ACC112 (cell line): ENCODE data around the gene TAC4.
"Not testable (repeated sequence)": the region's sequence is repeated elsewhere in the genome, so short reads cannot be mapped to it uniquely, and the experiment has no call there.

Experiments
- H2AFZ ChIP-seq: fragments of 200-600 bp; sonication (generic); one replicate; pipeline ENCODE4 v1.6.0; 2017; ENCODE audit warnings: antibody characterized with exemption, low read length; ENCODE audit not compliant: unreplicated experiment
- H3K27ac ChIP-seq: fragments of 200-600 bp; sonication (generic); 2 replicates; pipeline ENCODE4 v1.5.1; 2014; ENCODE audit warnings: low read depth, mild to moderate bottlenecking, antibody characterized with exemption, low read length, moderate library complexity
- H3K27me3 ChIP-seq: fragments of 200-600 bp; sonication (generic); 2 replicates; pipeline ENCODE4 v1.6.1; 2014; ENCODE audit warnings: mild to moderate bottlenecking, antibody characterized with exemption, low read length, moderate library complexity, mixed read lengths; ENCODE audit not compliant: insufficient read depth
- H3K36me3 ChIP-seq: fragments of 200-600 bp; sonication (generic); 2 replicates; pipeline ENCODE4 v1.6.1; 2016; ENCODE audit warnings: mild to moderate bottlenecking, antibody characterized with exemption, low read length, moderate library complexity, mixed read lengths; ENCODE audit not compliant: insufficient read depth
- H3K4me1 ChIP-seq: fragments of 200-600 bp; sonication (generic); one replicate; pipeline ENCODE4 v1.6.1; 2016; ENCODE audit warnings: low read length, mixed read lengths; ENCODE audit not compliant: insufficient read depth, unreplicated experiment, control insufficient read depth
- H3K4me3 ChIP-seq: fragments of 200-600 bp; sonication (generic); 2 replicates; pipeline ENCODE4 v1.5.1; 2014; ENCODE audit warnings: mild to moderate bottlenecking, low read depth, low read length
- H3K79me2 ChIP-seq: fragments of 200-600 bp; sonication (generic); one replicate; pipeline ENCODE4 v1.6.0; 2016; ENCODE audit warnings: low read length; ENCODE audit not compliant: control insufficient read depth, unreplicated experiment, insufficient read depth

TAC4 gene

DNA sequence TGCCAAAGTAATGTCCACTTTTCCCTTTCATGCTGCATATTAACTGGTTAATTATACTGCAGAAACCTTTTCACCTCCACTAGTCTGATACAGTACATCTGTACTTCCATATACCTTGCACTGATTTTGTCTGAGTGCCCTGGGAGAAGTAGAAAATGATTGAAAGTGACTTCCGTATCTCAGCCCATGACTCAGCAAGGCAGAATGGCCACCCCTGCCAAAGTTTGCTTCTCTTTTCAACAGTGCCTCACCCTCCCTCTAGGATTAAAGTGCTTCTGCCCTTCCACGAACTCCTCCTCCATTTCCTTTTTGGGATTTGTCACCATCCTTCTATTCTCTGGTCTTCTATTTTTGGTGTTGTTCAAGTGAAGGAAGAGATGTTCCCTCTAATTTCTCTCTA is 19.5 kb downstream of the TAC4 start:
- peak overlapping the region; percentile 43; the same call in 1 of the 2 replicates for H3K27ac ChIP-seq
- not testable (repeated sequence) for H3K27me3 ChIP-seq, H3K79me2 ChIP-seq, H2AFZ ChIP-seq, H3K4me3 ChIP-seq
- peaks cover 51% of the 10 kb centered on the region for H3K36me3 ChIP-seq
- peaks cover 23% of the 10 kb centered on the region for H3K4me1 ChIP-seq

DNA sequence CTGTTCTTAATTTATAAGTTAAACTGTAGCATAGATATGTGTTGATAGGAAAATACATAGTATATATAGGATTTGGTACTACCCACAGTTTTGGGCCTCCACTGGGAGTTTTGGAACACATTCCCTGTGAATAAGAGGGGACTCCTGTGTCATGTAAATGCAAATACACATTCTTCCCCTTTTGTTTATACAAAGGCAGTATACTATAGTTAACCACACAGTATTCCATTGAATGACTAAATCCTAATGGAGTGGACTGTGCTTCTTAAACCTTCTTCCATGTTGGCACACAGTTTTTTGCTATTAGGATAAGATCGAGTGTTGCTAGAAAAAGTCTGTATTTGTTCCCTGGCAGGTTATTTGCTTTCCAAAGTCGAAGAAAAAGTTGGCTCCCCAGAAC is 22.2 kb downstream of the TAC4 start:
- Histone ChIP-seq H3K4me1 (peaks cover 16% of the 10 kb centered on the region), H3K36me3 (peaks cover 45% of the 10 kb centered on the region), H2AFZ (no peak overlapping the region), H3K27me3 (no peaks in the 10 kb centered on the region), H3K4me3 (no peak overlapping the region), H3K79me2 (no peaks in the 10 kb centered on the region), H3K27ac (no peak overlapping the region)

GRCh38 chr17:49823614-49824013 is 24.3 kb downstream of the TAC4 start:
- H3K4me1 ChIP-seq: peaks cover 7% of the 10 kb centered on the region
- H3K79me2 ChIP-seq: no peaks in the 10 kb centered on the region
- H3K27me3 ChIP-seq: no peaks in the 10 kb centered on the region
- no peak overlapping the region for H2AFZ ChIP-seq
- peaks cover 32% of the 10 kb centered on the region for H3K36me3 ChIP-seq
- no peak overlapping the region for H3K27ac ChIP-seq
- H3K4me3 ChIP-seq: no peak overlapping the region

GRCh38 chr17:49822829-49823228 is 25.0 kb downstream of the TAC4 start:
- H3K79me2 ChIP-seq: no peaks in the 10 kb centered on the region
- no peak overlapping the region for H3K4me3 ChIP-seq
- no peak overlapping the region for H3K27ac ChIP-seq
- H2AFZ ChIP-seq: no peak overlapping the region
- H3K27me3 ChIP-seq: no peaks in the 10 kb centered on the region
- peaks cover 32% of the 10 kb centered on the region for H3K36me3 ChIP-seq
- no peaks in the 10 kb centered on the region for H3K4me1 ChIP-seq

- peaks cover 25% of the 10 kb centered on the region for H3K36me3 ChIP-seq
- no peaks in the 10 kb centered on the region for H3K79me2 ChIP-seq
- H3K4me1 ChIP-seq: no peaks in the 10 kb centered on the region
- no peak overlapping the region for H3K27ac ChIP-seq
- no peak overlapping the region for H3K4me3 ChIP-seq
- no peaks in the 10 kb centered on the region for H3K27me3 ChIP-seq
- no peak overlapping the region for H2AFZ ChIP-seq
These were observed 26.0 kb downstream of the TAC4 start for GRCh38 chr17:49821916-49822315.

DNA sequence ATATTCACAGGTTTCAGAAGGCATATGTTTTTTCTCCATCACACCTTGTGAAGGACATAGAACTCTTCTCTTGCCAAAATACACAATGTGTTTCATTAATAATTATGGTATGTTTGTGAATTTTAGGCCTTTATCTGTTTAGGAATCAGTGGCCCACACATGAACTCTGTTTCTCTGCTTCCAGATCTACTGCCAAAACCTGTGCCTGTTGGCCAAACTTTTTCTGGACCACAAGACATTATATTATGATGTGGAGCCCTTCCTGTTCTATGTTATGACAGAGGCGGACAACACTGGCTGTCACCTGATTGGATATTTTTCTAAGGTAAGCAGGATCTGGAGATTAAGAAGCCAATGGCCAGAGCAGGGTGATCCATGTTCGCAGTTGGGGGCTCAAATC is 26.4 kb downstream of the TAC4 start:
- Histone ChIP-seq H2AFZ (no peak overlapping the region), H3K36me3 (peaks cover 21% of the 10 kb centered on the region), H3K4me1 (no peaks in the 10 kb centered on the region), H3K27ac (no peak overlapping the region), H3K79me2 (no peaks in the 10 kb centered on the region), H3K27me3 (no peaks in the 10 kb centered on the region), H3K4me3 (no peak overlapping the region)

- no peaks in the 10 kb centered on the region for H3K27me3 ChIP-seq
- H3K79me2 ChIP-seq: no peaks in the 10 kb centered on the region
- H3K4me3 ChIP-seq: no peak overlapping the region
- no peaks in the 10 kb centered on the region for H3K4me1 ChIP-seq
- no peak overlapping the region for H3K27ac ChIP-seq
- peaks cover 14% of the 10 kb centered on the region for H3K36me3 ChIP-seq
- no peak overlapping the region for H2AFZ ChIP-seq
These were observed 27.1 kb downstream of the TAC4 start for GRCh38 chr17:49820773-49821172.

DNA sequence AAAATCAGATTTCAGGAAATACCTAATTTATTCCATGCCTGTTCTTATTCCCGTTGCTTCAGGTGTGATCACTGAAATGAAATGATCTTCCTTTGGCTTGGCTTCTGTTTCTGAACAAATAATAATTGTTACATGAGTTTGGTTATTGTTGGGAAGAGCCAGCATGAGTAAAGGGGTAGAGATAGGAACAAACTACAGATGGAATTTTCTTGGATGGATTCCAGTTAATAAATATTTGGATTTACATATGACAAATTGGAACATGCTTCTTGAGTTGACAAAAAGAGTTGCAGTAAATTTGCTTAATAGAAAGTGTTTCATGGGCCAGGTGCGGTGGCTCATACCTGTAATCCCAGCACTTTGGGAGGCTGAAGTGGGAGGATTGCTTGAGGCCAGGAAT is 28.2 kb downstream of the TAC4 start:
- no peak overlapping the region for H3K27ac ChIP-seq

GRCh38 chr17:49819138-49819537 is 28.7 kb downstream of the TAC4 start:
- H3K27me3 ChIP-seq: no peaks in the 10 kb centered on the region
- H3K4me1 ChIP-seq: peaks cover under 1% of the 10 kb centered on the region
- H3K4me3 ChIP-seq: no peak overlapping the region
- H3K36me3 ChIP-seq: peaks cover 18% of the 10 kb centered on the region
- H3K79me2 ChIP-seq: no peaks in the 10 kb centered on the region
- H2AFZ ChIP-seq: no peak overlapping the region
- no peak overlapping the region for H3K27ac ChIP-seq

More for the DNA sequence above, 28.2 kb downstream of the TAC4 start:
- Histone ChIP-seq H2AFZ (no peak overlapping the region), H3K27me3 (no peaks in the 10 kb centered on the region), H3K4me3 (no peak overlapping the region), H3K4me1 (no peaks in the 10 kb centered on the region), H3K36me3 (peaks cover 15% of the 10 kb centered on the region), H3K79me2 (no peaks in the 10 kb centered on the region)

GRCh38 chr17:49817993-49818392 is 29.9 kb downstream of the TAC4 start:
- Histone ChIP-seq H3K27me3 (no peaks in the 10 kb centered on the region), H3K4me1 (peaks cover 12% of the 10 kb centered on the region), H3K27ac (no peak overlapping the region), H3K36me3 (peaks cover 15% of the 10 kb centered on the region; the same call in 1 of the 2 replicates), H2AFZ (no peak overlapping the region), H3K79me2 (no peaks in the 10 kb centered on the region), H3K4me3 (no peak overlapping the region)

DNA sequence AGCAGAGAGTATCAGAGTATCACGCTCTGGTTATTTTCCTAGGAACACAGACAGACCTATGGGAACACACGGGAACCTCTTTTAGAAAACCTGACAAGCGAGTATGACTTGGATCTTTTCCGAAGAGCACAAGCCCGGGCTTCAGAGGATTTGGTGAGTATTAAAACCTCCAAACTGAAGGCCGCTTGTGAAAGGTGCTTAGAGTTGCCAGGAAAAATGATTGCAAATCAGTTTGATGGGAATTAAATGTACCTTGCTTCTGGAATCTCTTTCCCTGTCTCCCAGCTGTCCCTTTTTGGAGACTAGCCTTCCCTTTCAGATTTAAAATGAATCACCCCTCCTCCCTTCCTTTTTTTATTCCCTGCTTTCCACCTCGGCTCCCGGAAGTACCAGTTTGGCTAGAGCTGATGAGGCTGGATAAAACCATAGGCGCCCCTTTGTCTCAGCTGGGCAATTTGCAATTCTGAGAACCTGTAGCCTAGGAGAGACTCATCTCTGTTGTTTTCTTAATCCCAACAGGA is 32.0 kb downstream of the TAC4 start:
- no peaks in the 10 kb centered on the region for H3K27me3 ChIP-seq
- peaks cover 13% of the 10 kb centered on the region for H3K4me1 ChIP-seq
- no peak overlapping the region for H3K27ac ChIP-seq
- no peak overlapping the region for H3K4me3 ChIP-seq
- H3K36me3 ChIP-seq: peaks cover 17% of the 10 kb centered on the region
- H3K79me2 ChIP-seq: no peaks in the 10 kb centered on the region
- H2AFZ ChIP-seq: no peak overlapping the region
